Left ventricle myocardium inferior (tissue), 1 donor: ENCODE results near the gene CORO7. TPM values are rescaled to one million over a fixed set of nuclear protein-coding genes. Genes with fewer than 3 reads are reported as not detected.

Source experiments
- DNase-seq: peaks from one replicate; pipeline ENCODE4 v3.0.0-alpha.2; 2020
- H3K27ac ChIP-seq: fragments of 200-600 bp; replicated peaks from 2 replicates; pipeline ENCODE4 v1.8.0; 2021
- H3K27me3 ChIP-seq: fragments of 200-600 bp; 2 replicates; pipeline ENCODE4 v1.8.0; 2021; ENCODE audit warnings: low read depth
- H3K36me3 ChIP-seq: fragments of 200-600 bp; 2 replicates; pipeline ENCODE4 v1.8.0; 2021
- H3K4me1 ChIP-seq: fragments of 200-600 bp; 2 replicates; pipeline ENCODE4 v1.8.0; 2021
- H3K4me3 ChIP-seq: fragments of 200-600 bp; 2 replicates; pipeline ENCODE4 v1.8.0; 2021; ENCODE audit warnings: mild to moderate bottlenecking, moderate library complexity
- H3K9me3 ChIP-seq: fragments of 200-600 bp; replicated peaks from 2 replicates; pipeline ENCODE4 v1.8.0; 2021
- CTCF ChIP-seq: fragments of 200-600 bp; IDR thresholded peaks from 2 replicates; pipeline ENCODE4 v1.8.0; 2021; ENCODE audit warnings: antibody characterized with exemption, mild to moderate bottlenecking, borderline replicate concordance
- intact Hi-C: fragments of 100-400 bp; cut with micrococcal nuclease; formaldehyde crosslinking; loops from one replicate; pipeline ENCODE4 v1.11.0; 2022
- total RNA-seq: library from RNA; stranded (reverse); fragmentation: NEBNext Ultra II Directional; extraction: Animal tissue kit (Norgen Biotek cat#: 25700); gene quantifications from one replicate; pipeline ENCODE4 v1.2.1, GENCODE V29; 2021
- donor health status: DM: no; HTN: yes; CAD: no; lungs with severe emphysema.

Gene CORO7
- total RNA-seq, 1 donor from 2014 or later = 12.5 TPM

DNA sequence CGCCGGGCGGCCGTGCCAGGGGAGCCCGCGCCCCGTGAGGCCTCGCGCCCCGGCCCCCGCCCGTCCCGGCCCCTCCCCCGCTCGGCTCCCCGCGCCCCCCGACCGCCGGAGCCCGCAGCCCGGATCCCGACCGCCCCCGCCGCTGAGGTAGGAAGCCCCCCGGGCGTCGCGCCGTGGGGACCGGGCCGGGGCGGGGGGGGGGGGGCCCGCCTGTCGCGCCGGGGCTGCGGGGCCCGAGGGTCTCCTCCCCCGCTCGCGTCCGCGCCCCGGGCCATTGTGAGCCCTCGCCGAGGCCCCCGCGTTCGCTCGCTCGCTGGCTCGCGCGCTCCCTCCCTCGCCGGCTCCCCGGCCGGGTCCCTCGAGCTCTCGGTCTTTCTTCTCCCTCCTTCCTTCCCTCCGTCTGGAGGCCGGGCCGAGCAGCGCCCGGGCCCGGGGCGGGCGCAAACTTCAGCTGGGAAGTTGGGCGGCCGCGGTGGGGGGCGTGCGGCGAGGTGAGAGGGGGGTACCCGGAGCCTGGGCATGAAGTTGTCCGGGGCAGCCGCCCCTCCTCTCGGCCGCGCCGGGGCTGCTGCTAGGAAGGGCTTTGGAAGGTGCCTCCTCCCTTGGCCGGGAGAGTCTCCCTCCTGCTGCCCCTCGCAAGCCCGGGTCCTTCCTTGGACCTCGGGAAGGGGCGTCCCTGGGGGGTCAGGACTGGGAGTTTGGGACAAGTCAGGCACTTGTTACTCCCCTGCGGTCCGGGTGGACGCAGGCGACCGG, 100.1 kb downstream of the CORO7 start:
- no peaks in the 10 kb centered on the region for H3K27me3 ChIP-seq
- H3K4me1 ChIP-seq = peaks cover 70% of the 10 kb centered on the region
- DNase-seq = no peak
- H3K36me3 ChIP-seq = no peaks in the 10 kb centered on the region
- intact Hi-C loops = no loop called here
- no peak for TF ChIP-seq CTCF
- peak overlapping the region; percentile 96 for H3K27ac ChIP-seq
- H3K4me3 ChIP-seq = peak overlapping the region; percentile 88
- H3K9me3 ChIP-seq = no peaks in the 10 kb centered on the region

GRCh38 chr16:4315186-4316107, 100.9 kb downstream of the CORO7 start, which contains the start of gene GLIS2:
Gene GLIS2, plus strand, starts transcription at chr16:4316067. Its CDS starts 16,214 bp downstream, at chr16:4332281.
- no peak for TF ChIP-seq CTCF
- H3K36me3 ChIP-seq = no peaks in the 10 kb centered on the region
- DNase-seq = peak; percentile 84
- no peaks in the 10 kb centered on the region for H3K9me3 ChIP-seq
- no peaks in the 10 kb centered on the region for H3K27me3 ChIP-seq
- peak within 1 kb of the TSS; percentile 96 for H3K27ac ChIP-seq
- H3K4me3 ChIP-seq = peak within 1 kb of the TSS; percentile 88
- peaks cover 62% of the 10 kb centered on the region for H3K4me1 ChIP-seq
- intact Hi-C loops = no loop called here

DNA sequence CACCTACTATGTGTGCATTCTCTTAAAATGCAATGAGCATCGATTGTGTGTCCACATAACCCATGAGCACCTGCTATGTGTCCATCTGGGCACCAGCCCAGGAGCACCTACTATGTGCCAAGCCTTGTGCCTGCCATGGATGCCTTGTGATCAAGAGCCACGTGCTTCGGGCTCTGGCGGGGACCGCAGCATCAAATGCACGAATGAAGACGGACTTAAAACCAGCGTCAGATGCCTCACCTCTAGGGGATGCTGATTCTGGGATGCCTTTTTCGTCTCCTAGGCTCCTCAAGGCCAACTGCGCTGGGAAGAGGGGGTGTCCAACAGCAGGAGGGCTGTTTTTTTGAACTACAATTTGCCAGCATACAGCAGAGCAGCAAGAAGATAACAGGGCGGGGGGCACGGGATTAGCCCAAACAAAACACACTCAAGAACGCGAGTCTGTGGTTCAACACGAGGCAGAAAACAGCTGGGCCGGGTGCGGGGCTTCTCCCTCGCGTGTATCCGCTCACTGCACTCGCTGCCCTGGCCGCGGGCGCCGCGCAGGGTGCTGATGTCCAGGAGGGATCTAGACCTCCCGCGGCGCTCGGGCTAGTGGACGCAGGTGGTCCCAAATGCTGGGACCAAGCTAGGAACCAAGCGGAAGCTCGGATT, 101.7 kb downstream of the CORO7 start:
- Histone ChIP-seq H3K4me1 (peaks cover 60% of the 10 kb centered on the region), H3K27ac (peak overlapping the region; percentile 96), H3K9me3 (no peaks in the 10 kb centered on the region), H3K27me3 (no peaks in the 10 kb centered on the region), H3K4me3 (peak overlapping the region; percentile 88), H3K36me3 (no peaks in the 10 kb centered on the region)
- intact Hi-C loops = no loop called here
- no peak for TF ChIP-seq CTCF
- no peak for DNase-seq

DNA sequence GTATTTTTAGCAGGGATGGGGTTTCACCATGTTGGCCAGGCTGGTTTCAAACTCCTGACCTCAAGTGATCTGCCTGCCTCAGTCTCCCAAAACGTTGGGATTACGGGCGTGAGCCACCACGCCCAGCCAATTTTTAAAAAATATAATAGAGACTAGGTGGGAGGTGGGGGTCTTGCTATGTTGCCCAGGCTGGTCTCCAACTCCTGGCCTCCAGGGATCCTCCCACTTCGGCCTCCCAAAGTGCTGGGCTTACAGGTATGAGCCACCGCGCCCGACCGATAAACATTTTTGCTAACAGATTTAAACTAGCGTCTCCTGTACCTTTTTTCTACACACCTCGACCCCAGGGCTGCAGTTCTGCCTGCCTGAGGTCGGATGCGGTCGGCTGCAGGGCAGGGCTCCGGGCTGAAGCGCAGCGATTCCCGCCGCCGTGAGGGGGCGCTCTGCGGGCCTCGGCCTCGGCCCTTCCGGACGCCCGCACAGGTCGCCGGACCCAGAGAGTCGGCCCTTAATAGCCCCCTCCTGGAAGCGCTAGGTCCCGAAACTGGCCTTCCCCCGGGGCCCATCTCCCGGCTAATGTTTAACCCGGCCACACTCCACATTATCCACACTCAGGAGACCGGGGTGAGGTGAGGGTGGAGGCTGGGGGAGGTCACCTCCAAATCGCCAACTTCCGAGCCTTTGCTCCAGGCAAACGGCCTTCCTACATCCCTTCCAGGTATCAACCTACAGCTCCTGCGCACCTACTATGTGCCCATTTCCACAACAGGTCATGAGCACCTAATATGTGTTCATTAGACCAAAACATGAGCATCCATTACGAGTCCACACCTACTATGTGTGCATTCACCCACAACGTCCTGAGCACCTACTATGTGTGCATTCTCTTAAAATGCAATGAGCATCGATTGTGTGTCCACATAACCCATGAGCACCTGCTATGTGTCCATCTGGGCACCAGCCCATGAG, 102.5 kb downstream of the CORO7 start:
- Histone ChIP-seq H3K27me3 (no peaks in the 10 kb centered on the region), H3K4me1 (peaks cover 55% of the 10 kb centered on the region), H3K4me3 (peak overlapping the region; percentile 30), H3K36me3 (no peaks in the 10 kb centered on the region), H3K9me3 (no peaks in the 10 kb centered on the region), H3K27ac (peak overlapping the region; percentile 96)
- intact Hi-C loops = no loop called here
- DNase-seq = no peak
- peak; percentile 70 for TF ChIP-seq CTCF
